CD4-positive, CD25-positive, alpha-beta regulatory T cell (primary cell): ENCODE measurements around the gene NCBP3. TPM values are rescaled to one million over a fixed set of nuclear protein-coding genes. Genes with fewer than 3 reads are reported as not detected.

Experiments used
- ATAC-seq, 2 donors: fragments of 150-1000 bp; cut with Tn5 transposase; one replicate each; pipeline ENCODE4 v1.10.0; 2021; ENCODE audit warnings: low read depth in 2 of 2, moderate number of reproducible peaks in 2 of 2, moderate library complexity in 1 of 2
- DNase-seq, 3 donors: peaks; one replicate each; pipeline versions ENCODE4 v3.0.0 to v3.0.0-alpha.2; 2012 to 2022; ENCODE audit warnings: mixed read lengths in 1 of 3
- H3K27ac ChIP-seq: one replicate; pipeline ENCODE4 v1.7.0; 2013; ENCODE audit warnings: mild to moderate bottlenecking, low read length; ENCODE audit not compliant: insufficient read depth, poor library complexity, severe bottlenecking
- H3K27me3 ChIP-seq: one replicate; pipeline ENCODE4 v1.7.0; 2013; ENCODE audit warnings: low read length; ENCODE audit not compliant: control insufficient read depth, insufficient read depth
- H3K36me3 ChIP-seq: one replicate; pipeline ENCODE4 v1.7.0; 2013; ENCODE audit warnings: mild to moderate bottlenecking, low read length, moderate library complexity; ENCODE audit not compliant: control insufficient read depth, insufficient read depth
- H3K4me1 ChIP-seq: 2 replicates; pipeline ENCODE4 v1.7.0; 2013; ENCODE audit warnings: mild to moderate bottlenecking, low read length; ENCODE audit not compliant: insufficient read depth, control insufficient read depth, poor library complexity, severe bottlenecking
- H3K4me3 ChIP-seq: one replicate; pipeline ENCODE4 v1.7.0; 2013; ENCODE audit warnings: low read depth, mild to moderate bottlenecking, low read length, moderate library complexity
- H3K9me3 ChIP-seq, 2 experiments: 1 replicate in 1 of 2; 2 replicates in 1 of 2; pipeline ENCODE4 v1.7.0; 2013; ENCODE audit warnings: low read length in 2 of 2, mild to moderate bottlenecking in 1 of 2, moderate library complexity in 1 of 2; ENCODE audit not compliant: control insufficient read depth in 2 of 2
- H3K27ac Mint-ChIP-seq, 3 donors: one replicate each; pipeline ENCODE4 v1.8.0; 2020 to 2022; ENCODE audit warnings: mild to moderate bottlenecking in 3 of 3, mixed read lengths in 3 of 3, moderate library complexity in 2 of 3
- H3K27me3 Mint-ChIP-seq: one replicate; pipeline ENCODE4 v1.8.0; 2022; ENCODE audit warnings: mild to moderate bottlenecking, mixed read lengths
- H3K36me3 Mint-ChIP-seq: one replicate; pipeline ENCODE4 v1.8.0; 2020; ENCODE audit warnings: mixed read lengths
- H3K4me1 Mint-ChIP-seq, 4 donors: one replicate each; pipeline ENCODE4 v1.8.0; 2020 to 2022; ENCODE audit warnings: mixed read lengths in 4 of 4, mild to moderate bottlenecking in 1 of 4
- H3K4me3 Mint-ChIP-seq, 4 donors: one replicate each; pipeline ENCODE4 v1.8.0; 2020 to 2022; ENCODE audit warnings: mild to moderate bottlenecking in 4 of 4, mixed read lengths in 4 of 4, moderate library complexity in 3 of 4
- H3K9me3 Mint-ChIP-seq, 7 donors: one replicate each; pipeline ENCODE4 v1.8.0; 2020 to 2022; ENCODE audit warnings: mixed read lengths in 7 of 7, mild to moderate bottlenecking in 3 of 7, moderate library complexity in 2 of 7
- polyA plus RNA-seq, 4 donors: library from polyadenylated mRNA; unstranded; fragments of 300-500 nt; fragmentation: Illumina TruSeq; gene quantifications; one replicate each; pipeline ENCODE4 v1.2.3, GENCODE V29; 2021
- total RNA-seq: library from RNA; stranded (reverse); gene quantifications from one replicate; pipeline ENCODE4 v1.2.3, GENCODE V29; 2022

The NCBP3 gene
- total and polyA plus RNA-seq, 5 donors from 2014 or later, result 10.5 to 46.0 (median 12.8) TPM

- Mint-ChIP-seq H3K27me3 (peaks cover 4% of the 10 kb centered on the region), H3K27ac (peak overlapping the region in 2 of 3 donors; percentile 23 to 42), H3K9me3 (no peaks in the 10 kb centered on the region), H3K36me3 (no peaks in the 10 kb centered on the region), H3K4me1 (peaks cover 0 to 48% (median 16%) of the 10 kb centered on the region in 4 donors), H3K4me3 (peak overlapping the region in 3 of 4 donors; percentile 24 to 44 (median 29))
- DNase-seq (peak; percentile 75 to 88 (median 78)), ATAC-seq (peak; percentile 82 to 83)
- Histone ChIP-seq H3K27me3 (no peaks in the 10 kb centered on the region), H3K4me3 (no peak overlapping the region), H3K9me3 (no peaks in the 10 kb centered on the region), H3K36me3 (no peaks in the 10 kb centered on the region), H3K4me1 (peaks cover 35% of the 10 kb centered on the region), H3K27ac (peak overlapping the region; percentile 73)
Observed at GRCh38 chr17:3754458-3755334, 91.3 kb downstream of the NCBP3 start.

GRCh38 chr17:3754066-3754457 is 92.0 kb downstream of the NCBP3 start:
- no peaks in the 10 kb centered on the region for H3K9me3 Mint-ChIP-seq
- Histone ChIP-seq H3K27me3 (no peaks in the 10 kb centered on the region), H3K4me1 (peaks cover 35% of the 10 kb centered on the region), H3K36me3 (no peaks in the 10 kb centered on the region), H3K9me3 (no peaks in the 10 kb centered on the region), H3K27ac (peak overlapping the region; percentile 73), H3K4me3 (no peak overlapping the region)
- no peaks in the 10 kb centered on the region for H3K36me3 Mint-ChIP-seq
- DNase-seq, result peak in 1 of 3 donors; percentile 10
- no peak for ATAC-seq
- peaks cover 4% of the 10 kb centered on the region for H3K27me3 Mint-ChIP-seq
- H3K4me1 Mint-ChIP-seq, result peaks cover 0 to 49% (median 17%) of the 10 kb centered on the region in 4 donors
- H3K27ac Mint-ChIP-seq, result peak overlapping the region in 2 of 3 donors; percentile 26 to 42
- H3K4me3 Mint-ChIP-seq, result peak overlapping the region in 1 of 4 donors; percentile 44

GRCh38 chr17:3753624-3754023 is 92.4 kb downstream of the NCBP3 start:
- H3K4me1 Mint-ChIP-seq, result peaks cover 0 to 53% (median 17%) of the 10 kb centered on the region in 4 donors
- H3K36me3 Mint-ChIP-seq, result no peaks in the 10 kb centered on the region
- H3K4me3 ChIP-seq, result no peak overlapping the region
- H3K36me3 ChIP-seq, result no peaks in the 10 kb centered on the region
- H3K27ac ChIP-seq, result no peak overlapping the region
- DNase-seq (no peak), ATAC-seq (no peak)
- peaks cover 35% of the 10 kb centered on the region for H3K4me1 ChIP-seq
- peak overlapping the region in 2 of 3 donors; percentile 42 to 69 for H3K27ac Mint-ChIP-seq
- peak overlapping the region in 1 of 4 donors; percentile 82 for H3K4me3 Mint-ChIP-seq
- no peaks in the 10 kb centered on the region for H3K9me3 Mint-ChIP-seq
- no peaks in the 10 kb centered on the region for H3K27me3 ChIP-seq
- H3K9me3 ChIP-seq, result no peaks in the 10 kb centered on the region
- peaks cover 4% of the 10 kb centered on the region for H3K27me3 Mint-ChIP-seq

Other genes with a start within 250 kb of the NCBP3 start
- 3.4 TPM for gene TRPV1, start 236.8 kb downstream of the NCBP3 start, total RNA-seq
- 1 to 10 TPM in 1 of 4 donors, under 1 TPM in 2, not detected in 1; 0.25 to 1.3 (median 0.70) TPM for gene TRPV1, start 236.8 kb downstream of the NCBP3 start, polyA plus RNA-seq
- gene SHPK, start 210.0 kb downstream of the NCBP3 start, total RNA-seq, result 7.5 TPM
- 1 to 10 TPM; 6.1 to 8.5 (median 6.8) TPM for gene SHPK, start 210.0 kb downstream of the NCBP3 start, polyA plus RNA-seq
- gene CTNS, start 209.5 kb downstream of the NCBP3 start, total RNA-seq, result 10.0 TPM
- gene CTNS, start 209.5 kb downstream of the NCBP3 start, polyA plus RNA-seq, result 10 to 100 TPM; 10.2 to 11.5 (median 10.4) TPM
- gene TAX1BP3, start 177.7 kb downstream of the NCBP3 start, total RNA-seq, result 14.9 TPM
- gene TAX1BP3, start 177.7 kb downstream of the NCBP3 start, polyA plus RNA-seq, result 10 to 100 TPM; 33.2 to 43.6 (median 35.7) TPM
- gene EMC6, start 177.4 kb downstream of the NCBP3 start, total RNA-seq, result 27.2 TPM
- 100 to 1,000 TPM; 112 to 125 (median 117) TPM for gene EMC6, start 177.4 kb downstream of the NCBP3 start, polyA plus RNA-seq
- gene P2RX5, start 150.1 kb downstream of the NCBP3 start, total RNA-seq, result 16.7 TPM
- 10 to 100 TPM; 11.8 to 21.0 (median 14.5) TPM for gene P2RX5, start 150.1 kb downstream of the NCBP3 start, polyA plus RNA-seq
- 0.27 TPM for gene HASPIN, start 122.3 kb downstream of the NCBP3 start, total RNA-seq
- gene HASPIN, start 122.3 kb downstream of the NCBP3 start, polyA plus RNA-seq, result under 1 TPM; 0.07 to 0.53 (median 0.34) TPM
- 14.2 TPM for gene ITGAE, start 45.1 kb downstream of the NCBP3 start, total RNA-seq
- gene ITGAE, start 45.1 kb downstream of the NCBP3 start, polyA plus RNA-seq, result 10 to 100 TPM; 32.5 to 46.4 (median 38.9) TPM
- gene CAMKK1, start 46.8 kb upstream of the NCBP3 start, total RNA-seq, result 3.2 TPM
- gene CAMKK1, start 46.8 kb upstream of the NCBP3 start, polyA plus RNA-seq, result under 1 TPM; 0.09 to 0.96 (median 0.72) TPM
- 2.3 TPM for gene P2RX1, start 70.2 kb upstream of the NCBP3 start, total RNA-seq
- gene P2RX1, start 70.2 kb upstream of the NCBP3 start, polyA plus RNA-seq, result not detected
- 306 TPM for gene ATP2A3, start 118.2 kb upstream of the NCBP3 start, total RNA-seq
- 10 to 100 TPM; 33.5 to 49.2 (median 41.2) TPM for gene ATP2A3, start 118.2 kb upstream of the NCBP3 start, polyA plus RNA-seq